Measurements from ENCODE around the gene FBXO21.

DNA sequence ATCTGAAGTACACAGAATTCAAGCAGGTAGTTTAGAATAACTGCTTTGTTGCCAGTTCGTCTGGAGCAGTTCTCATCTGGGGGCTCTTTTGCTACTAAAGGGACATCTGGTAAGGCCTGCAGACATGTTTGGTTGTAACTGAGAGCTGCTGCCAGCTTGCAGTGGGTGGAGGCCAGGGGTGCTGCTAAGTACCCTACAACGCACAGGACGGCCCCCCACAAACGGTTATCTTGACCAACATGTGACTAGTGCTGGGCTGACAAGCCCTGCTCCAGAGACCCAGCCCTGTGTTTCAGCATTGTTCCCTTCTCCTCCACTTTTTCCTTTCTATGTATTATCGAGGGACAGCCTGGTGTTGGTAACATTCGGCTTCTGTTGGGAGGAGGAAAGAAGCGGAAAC, 40.8 kb downstream of the FBXO21 start:
- TF ChIP-seq, protein P1, sequence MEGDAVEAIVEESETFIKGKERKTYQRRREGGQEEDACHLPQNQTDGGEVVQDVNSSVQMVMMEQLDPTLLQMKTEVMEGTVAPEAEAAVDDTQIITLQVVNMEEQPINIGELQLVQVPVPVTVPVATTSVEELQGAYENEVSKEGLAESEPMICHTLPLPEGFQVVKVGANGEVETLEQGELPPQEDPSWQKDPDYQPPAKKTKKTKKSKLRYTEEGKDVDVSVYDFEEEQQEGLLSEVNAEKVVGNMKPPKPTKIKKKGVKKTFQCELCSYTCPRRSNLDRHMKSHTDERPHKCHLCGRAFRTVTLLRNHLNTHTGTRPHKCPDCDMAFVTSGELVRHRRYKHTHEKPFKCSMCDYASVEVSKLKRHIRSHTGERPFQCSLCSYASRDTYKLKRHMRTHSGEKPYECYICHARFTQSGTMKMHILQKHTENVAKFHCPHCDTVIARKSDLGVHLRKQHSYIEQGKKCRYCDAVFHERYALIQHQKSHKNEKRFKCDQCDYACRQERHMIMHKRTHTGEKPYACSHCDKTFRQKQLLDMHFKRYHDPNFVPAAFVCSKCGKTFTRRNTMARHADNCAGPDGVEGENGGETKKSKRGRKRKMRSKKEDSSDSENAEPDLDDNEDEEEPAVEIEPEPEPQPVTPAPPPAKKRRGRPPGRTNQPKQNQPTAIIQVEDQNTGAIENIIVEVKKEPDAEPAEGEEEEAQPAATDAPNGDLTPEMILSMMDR (conservative IDR thresholded peaks at IDR 0.05 in 1 of 2, IDR thresholded peaks at IDR 0.05 in 1 of 2; ENCODE audit: low read depth in 1 of 2, low read length in 2 of 2): no peak
- no peak for TF ChIP-seq EZH2 (IDR thresholded peaks at IDR 0.05; ENCODE audit: low read length, missing control alignments)
